ENCODE data around the gene NCEH1. TPM values are rescaled to one million over a fixed set of nuclear protein-coding genes. Genes with fewer than 3 reads are reported as not detected.

NCEH1 gene
- total RNA-seq, 4 donors from 2014 or later = 6.4 to 85.8 (median 12.1) TPM

GRCh38 chr3:172697558-172697957, 13.3 kb downstream of the NCEH1 start:
- TF ChIP-seq CTCF (IDR thresholded peaks at IDR 0.05; ENCODE audit: low read depth) = no peak

GRCh38 chr3:172696357-172696756, 14.5 kb downstream of the NCEH1 start:
- TF ChIP-seq CTCF (IDR thresholded peaks at IDR 0.05; ENCODE audit: low read depth) = no peak

GRCh38 chr3:172694573-172695246, 16.2 kb downstream of the NCEH1 start:
- no peak for TF ChIP-seq CTCF (IDR thresholded peaks at IDR 0.05; ENCODE audit: low read depth)

- TF ChIP-seq CTCF (IDR thresholded peaks at IDR 0.05; ENCODE audit: low read depth) = no peak
These were observed 18.0 kb downstream of the NCEH1 start for GRCh38 chr3:172692751-172693338.

- TF ChIP-seq CTCF (IDR thresholded peaks at IDR 0.05; ENCODE audit: low read depth) = no peak
These were observed 19.9 kb downstream of the NCEH1 start for GRCh38 chr3:172690936-172691335.

- TF ChIP-seq CTCF (IDR thresholded peaks at IDR 0.05; ENCODE audit: low read depth) = no peak
These were observed 22.3 kb downstream of the NCEH1 start for GRCh38 chr3:172688588-172688987.

GRCh38 chr3:172687501-172687900, 23.4 kb downstream of the NCEH1 start:
- no peak for TF ChIP-seq CTCF (IDR thresholded peaks at IDR 0.05; ENCODE audit: low read depth)

All from subcutaneous adipose tissue (tissue), 4 donors.